Right lobe of liver (tissue), 4 donors: ENCODE data around the gene PRR5L.

Source experiments
- CTCF ChIP-seq, 4 donors: fragments of 200-600 bp in 3 of 4; fragments of 450-650 bp in 1 of 4; IDR thresholded peaks; one replicate each; pipeline versions ENCODE4 v1.5.1 to v1.8.0; 2016 to 2022; ENCODE audit warnings: antibody characterized with exemption in 4 of 4, mild to moderate bottlenecking in 2 of 4
- POLR2A ChIP-seq: fragments of 450-650 bp; IDR thresholded peaks from one replicate; pipeline ENCODE4 v1.6.1; 2017; ENCODE audit warnings: antibody characterized with exemption, mild to moderate bottlenecking
- donor health status: DM: no; HTN: no; CAD: no.
- donor health status: DM: no; HTN: no; CAD: no.
- donor health status: DM: no; HTN: yes; CAD: no.

DNA sequence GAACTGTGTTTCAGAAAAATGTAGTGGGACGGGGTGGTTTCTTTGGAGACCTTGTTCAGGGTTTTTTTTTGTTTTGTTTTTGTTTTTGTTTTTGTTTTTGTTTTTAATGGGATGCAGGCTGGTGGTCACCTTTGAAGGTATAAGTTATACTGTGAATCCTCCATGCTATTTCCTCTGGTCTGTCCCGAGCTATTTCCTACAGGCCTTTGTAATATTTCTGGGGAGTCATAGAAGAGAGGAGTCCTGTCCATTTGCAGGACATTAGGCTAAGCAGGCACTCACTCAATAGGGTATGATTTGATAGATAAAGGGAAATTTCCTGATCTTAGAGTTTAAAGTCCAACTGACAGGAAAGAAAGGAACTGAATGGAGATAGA, 136.0 kb downstream of the PRR5L start:
- TF ChIP-seq POLR2A, result no peak
- no peak for TF ChIP-seq CTCF (IDR thresholded peaks at IDR 0.05)
